GM19035 (cell line): ENCODE results near the gene KCNG4.

Experiments used
- ATAC-seq: cut with Tn5 transposase; IDR thresholded peaks from one replicate; pipeline ENCODE4 v1.9.1; 2021; ENCODE audit not compliant: unreplicated experiment

Gene KCNG4

DNA sequence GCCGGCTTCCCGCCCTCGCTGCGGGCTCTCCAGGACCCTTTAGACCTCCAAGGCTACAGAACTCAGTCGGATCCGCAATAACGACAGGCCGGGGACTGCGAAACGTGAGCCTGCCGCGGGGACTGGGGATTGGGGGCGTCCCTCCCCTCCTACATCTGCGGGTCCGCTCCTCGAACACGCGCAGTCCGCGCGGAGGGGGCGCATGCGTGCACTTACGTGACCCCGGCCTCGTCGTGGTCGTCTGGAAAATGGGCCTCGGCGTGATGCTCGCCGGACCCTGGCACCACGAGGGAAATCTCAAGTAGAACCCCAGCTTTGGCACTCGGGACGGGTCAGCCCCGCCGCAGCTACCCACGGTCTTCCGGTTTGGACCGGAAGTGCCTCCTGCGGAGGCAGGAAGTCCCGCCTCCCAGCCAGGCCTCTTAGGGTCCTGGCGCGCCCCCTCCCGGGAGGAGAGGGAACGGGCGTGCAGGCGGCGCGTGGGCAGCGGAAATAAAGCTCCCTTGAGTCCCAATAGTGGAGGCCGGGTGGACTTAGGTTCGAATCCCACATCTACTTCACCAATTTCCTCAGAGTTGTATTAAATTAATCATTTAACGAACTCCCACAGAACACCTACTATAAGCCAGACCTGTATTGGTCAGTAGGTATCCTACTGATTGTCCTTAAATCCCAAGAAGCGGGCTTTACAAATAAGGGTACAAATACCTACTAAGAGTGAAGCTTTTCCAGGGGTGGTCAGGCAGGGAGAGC, 53.0 kb downstream of the KCNG4 start, which contains the start of gene TAF1C:
TAF1C (minus strand) TSS at position 373 of the 753 bp plus-strand sequence. CDS start 2,069 bp downstream, outside the sequence.
- peak; percentile 96 for ATAC-seq

GRCh38 chr16:84184775-84185174, 55.0 kb downstream of the KCNG4 start:
- ATAC-seq, result no peak

DNA sequence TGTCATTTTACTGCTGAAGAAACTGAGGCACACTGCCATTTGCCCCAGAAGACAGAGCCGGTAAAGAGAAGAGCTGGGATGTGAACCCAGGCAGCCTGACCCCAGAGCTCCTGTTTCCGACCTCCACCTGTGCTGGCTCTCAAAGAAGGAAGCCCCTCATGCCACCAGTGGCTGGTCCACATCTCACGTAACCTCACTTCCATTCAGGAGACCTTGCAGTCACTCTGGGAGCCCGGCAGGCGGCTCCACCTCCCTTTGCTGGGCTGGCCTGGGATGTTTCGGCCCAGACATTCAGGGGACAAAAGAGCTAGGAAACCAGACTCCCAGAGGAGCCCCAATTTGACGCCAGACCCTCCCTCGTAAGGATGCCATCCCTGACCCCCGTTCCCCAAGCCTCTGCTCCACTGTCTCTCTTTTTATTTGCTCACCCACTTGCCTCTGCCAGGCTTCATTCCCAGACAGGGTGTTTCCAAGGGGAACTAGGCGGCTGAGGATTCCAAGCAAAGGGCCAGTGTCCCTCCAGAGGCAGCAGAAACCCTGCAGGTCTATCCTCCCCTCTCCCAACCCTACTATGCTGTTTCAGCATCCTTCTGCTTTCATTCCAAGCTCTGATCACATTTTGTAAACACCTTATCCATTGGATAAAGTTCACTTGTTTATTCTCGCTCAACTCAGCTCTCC, 55.8 kb downstream of the KCNG4 start:
- ATAC-seq, result no peak

DNA sequence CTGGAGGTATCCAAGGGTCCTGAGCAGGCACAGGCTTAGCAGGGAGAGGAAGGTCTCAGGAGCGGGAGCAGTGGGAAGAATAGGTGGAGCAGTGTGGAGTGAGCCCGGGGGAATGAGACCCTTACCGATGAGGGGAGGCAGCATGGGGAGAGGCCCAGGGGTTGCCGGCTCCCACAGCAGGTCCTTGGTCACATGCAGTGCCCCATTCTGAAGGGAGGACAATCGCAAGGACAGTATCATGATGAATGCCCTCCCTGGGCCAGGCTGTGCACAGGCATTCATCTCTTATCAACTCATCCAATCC, 56.3 kb downstream of the KCNG4 start:
- no peak for ATAC-seq

- no peak for ATAC-seq
Measured at GRCh38 chr16:84182680-84183571, 56.9 kb downstream of the KCNG4 start.

DNA sequence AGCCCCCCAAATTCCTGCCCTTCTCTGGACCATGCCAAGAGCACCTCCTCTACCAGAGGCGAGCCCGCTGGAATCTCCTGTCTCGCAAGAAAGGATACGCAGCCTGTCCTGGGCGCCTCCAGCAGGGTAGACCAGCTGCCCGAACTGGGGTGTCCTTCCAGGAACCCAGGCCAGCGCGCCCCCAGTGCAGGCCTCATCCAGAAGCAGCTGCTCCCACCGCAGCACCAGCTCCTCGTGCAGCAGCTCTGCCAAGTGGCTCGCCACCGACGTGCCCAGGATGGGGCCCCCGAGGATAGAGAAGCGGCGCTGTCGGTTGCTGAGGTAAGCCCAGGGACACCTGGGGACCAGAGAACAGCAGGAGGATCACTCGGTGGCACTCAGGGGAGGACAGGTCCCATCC, 57.7 kb downstream of the KCNG4 start:
- no peak for ATAC-seq

DNA sequence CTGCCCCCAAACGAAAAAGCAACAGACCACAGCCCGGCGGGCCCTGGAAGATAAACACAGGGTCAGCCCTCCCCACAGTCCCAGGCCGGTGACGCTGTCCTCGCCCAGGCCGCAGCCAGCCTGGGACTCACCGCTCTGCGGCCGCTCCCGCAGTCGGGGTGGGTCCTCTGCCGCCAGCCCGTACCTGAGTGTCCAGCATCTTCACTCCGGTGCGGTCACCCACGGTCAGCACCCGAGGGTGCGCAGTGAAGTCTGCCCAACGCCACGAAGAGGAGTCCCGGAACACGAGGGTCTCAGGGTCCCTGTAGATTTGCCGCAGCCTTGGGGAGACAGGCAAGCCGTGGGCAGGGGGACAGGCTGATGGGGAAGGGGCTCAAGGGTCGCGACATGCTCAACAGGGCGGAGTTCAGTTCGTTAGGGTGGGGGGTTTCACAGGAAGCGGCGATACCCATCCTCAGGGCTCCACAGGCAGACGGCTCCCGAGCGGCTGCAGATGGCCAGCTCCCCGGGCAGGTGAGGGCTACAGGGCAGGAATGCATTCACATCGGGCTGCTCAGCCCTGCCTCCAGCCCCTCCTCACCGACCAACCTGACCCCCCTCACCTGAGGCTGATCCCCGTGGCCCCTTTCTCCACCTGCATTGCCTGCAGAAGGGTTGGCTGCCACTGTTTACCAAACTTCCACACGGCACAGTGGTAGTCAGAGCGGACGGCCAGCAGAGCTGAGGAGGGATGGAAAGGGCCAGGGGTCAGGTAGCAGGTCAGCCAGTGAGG, 58.5 kb downstream of the KCNG4 start:
- no peak for ATAC-seq

DNA sequence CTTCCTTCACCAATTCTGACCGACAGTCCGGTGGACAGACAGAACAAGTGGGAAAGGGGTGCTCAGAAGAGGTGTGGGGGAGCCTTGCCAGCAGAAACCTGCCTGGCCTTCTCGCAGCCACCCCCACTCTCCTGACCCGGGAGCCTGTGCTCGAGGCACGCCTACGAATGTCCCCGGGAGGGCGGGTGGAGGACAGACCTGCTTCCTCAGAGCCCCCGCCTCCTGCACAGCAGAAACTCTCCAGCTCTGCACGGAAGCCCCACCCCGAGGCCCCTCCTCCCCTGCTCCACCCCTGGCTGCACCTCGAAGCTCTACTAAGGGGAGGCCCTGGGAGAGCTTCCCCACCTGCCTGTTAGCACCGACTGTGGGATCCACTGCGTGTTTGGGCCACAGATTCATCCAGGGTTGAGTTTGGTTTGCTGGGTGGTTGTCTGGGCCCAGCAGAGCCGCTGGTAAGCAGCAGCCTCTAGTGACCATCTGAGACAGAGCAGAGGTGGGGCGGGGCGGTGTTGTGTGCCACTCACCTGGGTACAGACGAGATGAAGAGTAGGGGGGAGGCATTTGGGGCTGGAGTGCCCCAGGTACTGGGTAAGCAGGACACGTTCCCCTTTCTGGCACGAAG, 59.2 kb downstream of the KCNG4 start:
- ATAC-seq, result no peak

DNA sequence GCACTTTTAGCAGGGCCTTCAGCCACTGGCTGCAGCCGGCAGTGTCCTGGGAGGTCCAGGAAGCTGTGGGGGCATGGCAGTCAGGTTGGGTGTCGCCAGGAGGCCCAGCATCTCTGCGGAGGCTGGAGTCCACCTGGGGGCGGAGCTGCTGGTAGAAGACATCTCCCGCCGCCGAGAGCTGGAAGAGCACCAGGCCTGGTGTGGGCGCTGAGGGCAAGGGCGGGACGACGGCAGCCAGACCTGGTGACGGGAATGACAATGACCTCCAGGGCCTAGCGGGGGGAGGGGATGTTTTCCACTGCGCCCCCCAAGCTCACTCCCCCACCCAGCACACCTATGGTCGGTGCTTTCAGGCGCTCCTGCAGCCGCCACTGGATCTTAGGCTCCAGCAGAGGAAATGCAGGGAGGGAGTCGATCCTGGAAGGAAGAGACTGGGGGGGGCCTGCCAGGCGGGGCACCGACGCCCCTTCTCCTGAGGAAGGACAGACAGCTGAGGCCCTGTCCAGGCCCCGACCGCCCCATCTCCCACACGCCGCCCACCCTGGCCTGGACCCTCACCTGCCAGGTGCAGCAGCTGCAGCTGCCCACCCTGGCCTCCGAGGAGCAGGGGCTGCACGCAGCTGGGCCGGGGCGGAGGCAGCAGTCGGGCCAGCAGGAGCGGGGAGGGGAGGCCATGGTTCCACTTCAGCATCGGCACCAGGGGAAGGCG, 60.0 kb downstream of the KCNG4 start:
- no peak for ATAC-seq

GRCh38 chr16:84178892-84179611, 60.8 kb downstream of the KCNG4 start:
- ATAC-seq, result no peak

DNA sequence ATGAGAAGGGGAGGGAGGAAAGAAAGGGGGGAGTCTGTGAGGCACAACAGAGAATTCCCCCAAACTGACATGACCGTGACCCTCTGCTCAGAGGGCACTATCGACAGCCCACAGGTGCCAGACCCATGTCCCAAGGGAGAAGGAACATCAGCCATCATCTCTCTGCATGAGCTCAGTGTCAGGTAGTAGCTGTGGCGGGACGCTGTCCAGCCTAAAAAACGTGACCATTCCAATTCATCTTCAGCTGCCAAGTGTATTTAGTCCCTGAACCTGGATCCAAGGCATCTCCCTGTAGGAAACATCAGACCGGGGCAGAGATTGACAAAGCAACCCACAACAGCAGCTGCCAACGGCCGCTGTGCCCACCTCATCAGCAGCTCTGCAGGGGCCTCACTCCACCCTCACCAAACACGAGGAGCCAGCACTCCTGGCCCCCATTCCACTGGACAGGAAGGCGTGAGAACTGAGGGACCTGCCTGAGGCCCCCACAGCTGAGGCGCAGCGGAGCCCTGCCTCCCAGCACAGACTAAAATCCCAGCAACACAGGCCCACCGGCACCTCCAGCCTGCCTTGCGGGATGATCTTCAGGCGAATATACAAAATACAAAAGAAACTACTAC, 61.6 kb downstream of the KCNG4 start:
- ATAC-seq, result no peak

- no peak for ATAC-seq
Measured at GRCh38 chr16:84177741-84178073, 62.1 kb downstream of the KCNG4 start.

GRCh38 chr16:84176192-84177053, 63.4 kb downstream of the KCNG4 start:
- ATAC-seq, result no peak

GRCh38 chr16:84175350-84176081, 64.3 kb downstream of the KCNG4 start:
- peak; percentile 75 for ATAC-seq

DNA sequence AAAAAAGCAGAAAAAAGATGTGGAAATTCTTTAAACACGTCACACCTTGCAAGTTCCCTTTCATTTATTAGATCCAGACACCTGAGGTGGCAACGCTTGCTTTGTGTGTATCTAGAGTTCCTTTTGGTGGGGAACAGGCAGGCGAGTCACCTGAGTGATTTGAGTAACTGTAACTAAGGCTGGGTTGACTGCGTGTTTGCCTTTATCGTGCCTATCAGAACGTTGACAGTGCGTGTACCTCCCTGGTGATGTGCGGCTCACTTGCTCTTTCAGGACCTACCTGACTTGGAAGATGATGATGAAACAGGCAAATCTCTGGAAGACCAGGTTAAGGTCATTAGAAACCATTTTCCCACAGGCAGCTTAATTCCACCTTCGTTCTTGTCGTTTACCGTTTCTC, 65.4 kb downstream of the KCNG4 start:
- no peak for ATAC-seq

GRCh38 chr16:84169765-84170310, 70.0 kb downstream of the KCNG4 start:
- no peak for ATAC-seq
